Activated CD8-positive, alpha-beta memory T cell treated with anti-CD3 and anti-CD28 coated beads for 1 hour (primary cell): ENCODE measurements around the gene SDK2.
"Not testable (repeated sequence)": the region's sequence is repeated elsewhere in the genome, so short reads cannot be mapped to it uniquely, and the experiment has no call there.

Source experiments
- DNase-seq, 2 donors: peaks; one replicate each; pipeline ENCODE4 v3.0.0-alpha.2; 2020; ENCODE audit warnings: low read depth in 1 of 2; ENCODE audit errors: extremely low read depth in 1 of 2

The SDK2 gene

GRCh38 chr17:73465130-73465952 is 178.9 kb downstream of the SDK2 start:
- no peak for DNase-seq

GRCh38 chr17:73464447-73464846 is 179.8 kb downstream of the SDK2 start:
- DNase-seq = no peak

GRCh38 chr17:73463821-73464220 is 180.4 kb downstream of the SDK2 start:
- DNase-seq = no peak

GRCh38 chr17:73462823-73463222 is 181.4 kb downstream of the SDK2 start:
- DNase-seq = no peak

- DNase-seq = no peak
These were observed 184.3 kb downstream of the SDK2 start for GRCh38 chr17:73459980-73460379.

GRCh38 chr17:73455767-73456166 is 188.5 kb downstream of the SDK2 start:
- no peak for DNase-seq

GRCh38 chr17:73455050-73455687 is 189.1 kb downstream of the SDK2 start:
- DNase-seq = no peak

- not testable (repeated sequence) for DNase-seq
These were observed 190.8 kb downstream of the SDK2 start for GRCh38 chr17:73453494-73453893.

GRCh38 chr17:73453090-73453489 is 191.2 kb downstream of the SDK2 start:
- no peak for DNase-seq

- no peak for DNase-seq
These were observed 192.2 kb downstream of the SDK2 start for GRCh38 chr17:73452009-73452408.

GRCh38 chr17:73447319-73447718 is 196.9 kb downstream of the SDK2 start:
- DNase-seq = no peak

- DNase-seq = no peak
These were observed 197.6 kb downstream of the SDK2 start for GRCh38 chr17:73446617-73447016.

GRCh38 chr17:73445466-73445865 is 198.8 kb downstream of the SDK2 start:
- no peak for DNase-seq

- no peak for DNase-seq
These were observed 200.2 kb downstream of the SDK2 start for GRCh38 chr17:73444021-73444420.

- no peak for DNase-seq
These were observed 204.6 kb downstream of the SDK2 start for GRCh38 chr17:73439597-73439996.

GRCh38 chr17:73437826-73438225 is 206.4 kb downstream of the SDK2 start:
- no peak for DNase-seq

GRCh38 chr17:73436954-73437353 is 207.3 kb downstream of the SDK2 start:
- DNase-seq = no peak

- no peak for DNase-seq
These were observed 208.8 kb downstream of the SDK2 start for GRCh38 chr17:73435412-73435811.

GRCh38 chr17:73434154-73434553 is 210.1 kb downstream of the SDK2 start:
- no peak for DNase-seq

- no peak for DNase-seq
These were observed 210.7 kb downstream of the SDK2 start for GRCh38 chr17:73433501-73433900.

GRCh38 chr17:73432624-73433190 is 211.5 kb downstream of the SDK2 start:
- DNase-seq = no peak
